ENCODE data around the gene EVI5L.

The EVI5L gene

DNA sequence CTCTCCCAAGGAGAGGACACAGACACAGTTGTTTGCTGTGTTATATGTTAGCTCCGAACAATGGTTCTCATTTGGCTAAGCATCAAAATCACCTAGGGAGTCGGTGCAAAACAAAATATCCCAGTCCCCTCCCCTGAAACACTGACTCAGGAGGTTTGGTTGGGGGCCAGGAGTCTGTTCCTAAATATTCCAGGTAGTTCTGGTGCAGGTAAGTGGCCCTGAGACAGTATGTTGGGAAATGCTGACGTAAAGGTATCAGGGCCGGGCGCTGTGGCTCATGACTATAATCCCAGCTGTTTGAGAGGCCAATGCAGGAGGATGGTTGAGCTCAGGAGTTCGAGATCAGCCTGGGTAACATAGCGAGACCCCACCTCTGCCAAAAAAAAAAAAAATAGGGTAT lies 71.3 kb downstream of the EVI5L start:
- FAIRE-seq: no peak

DNA sequence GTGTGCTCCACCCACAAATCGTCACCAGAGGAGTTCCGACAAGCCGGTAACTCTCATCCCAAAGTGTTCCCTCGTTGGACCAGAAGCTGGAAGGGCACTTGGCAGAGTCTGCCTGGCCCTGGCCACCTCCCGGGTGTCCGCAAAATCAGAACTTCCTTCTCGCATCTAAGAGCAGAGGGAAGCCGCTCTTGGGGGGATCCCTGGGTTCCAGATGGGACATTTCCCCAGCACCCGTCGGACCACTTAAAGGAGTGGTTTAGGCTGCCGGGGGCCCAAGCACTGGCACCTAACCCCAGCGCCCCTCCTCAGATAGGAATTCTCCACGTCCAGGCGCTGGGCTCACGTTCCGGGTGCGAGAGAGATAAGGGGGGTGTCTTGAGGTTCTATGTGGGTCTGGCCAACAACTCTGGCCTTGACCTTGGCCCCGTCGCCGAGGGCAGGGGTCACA lies 72.8 kb downstream of the EVI5L start:
- FAIRE-seq: no peak

DNA sequence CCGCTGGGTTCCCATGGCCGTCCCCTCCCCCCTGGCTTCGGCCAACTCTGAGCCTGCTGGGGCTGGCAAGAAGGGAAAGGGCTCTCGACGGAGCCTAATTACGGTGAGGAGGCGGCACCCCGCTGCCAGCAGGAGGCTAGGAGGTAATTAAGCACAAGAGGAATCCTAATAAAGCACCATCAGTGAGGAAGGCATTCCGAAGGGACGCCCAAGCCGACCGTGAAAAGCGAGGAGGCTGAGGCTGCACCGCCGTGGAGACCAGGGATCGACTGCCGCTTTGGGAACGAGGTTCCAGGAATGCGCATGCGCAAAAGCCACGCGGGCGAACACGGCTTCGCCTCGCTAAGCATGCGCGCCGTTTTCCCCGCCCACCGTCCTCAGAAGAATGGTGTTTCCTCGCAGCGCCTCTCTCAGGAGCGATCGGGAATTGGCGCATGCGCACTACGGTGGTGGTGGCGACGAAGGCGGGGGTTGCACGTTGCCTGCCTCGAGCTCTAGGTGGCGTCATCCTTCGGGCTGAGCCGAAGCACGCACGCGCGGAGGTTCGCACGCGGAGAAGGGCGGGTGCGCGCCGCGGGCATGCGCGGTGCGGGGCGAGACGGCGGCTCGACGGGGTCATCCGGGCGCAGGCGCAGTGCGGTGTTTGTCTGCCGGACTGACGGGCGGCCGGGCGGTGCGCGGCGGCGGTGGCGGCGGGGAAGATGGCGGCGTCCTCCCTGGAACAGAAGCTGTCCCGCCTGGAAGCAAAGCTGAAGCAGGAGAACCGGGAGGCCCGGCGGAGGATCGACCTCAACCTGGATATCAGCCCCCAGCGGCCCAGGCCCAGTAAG lies 73.4 kb downstream of the EVI5L start, which contains the start of gene MAP2K7:
Gene MAP2K7 (plus strand): TSS at position 634 of the 830 bp plus-strand sequence. CDS start 68 bp downstream, at position 702.
- FAIRE-seq: peak; percentile 94

DNA sequence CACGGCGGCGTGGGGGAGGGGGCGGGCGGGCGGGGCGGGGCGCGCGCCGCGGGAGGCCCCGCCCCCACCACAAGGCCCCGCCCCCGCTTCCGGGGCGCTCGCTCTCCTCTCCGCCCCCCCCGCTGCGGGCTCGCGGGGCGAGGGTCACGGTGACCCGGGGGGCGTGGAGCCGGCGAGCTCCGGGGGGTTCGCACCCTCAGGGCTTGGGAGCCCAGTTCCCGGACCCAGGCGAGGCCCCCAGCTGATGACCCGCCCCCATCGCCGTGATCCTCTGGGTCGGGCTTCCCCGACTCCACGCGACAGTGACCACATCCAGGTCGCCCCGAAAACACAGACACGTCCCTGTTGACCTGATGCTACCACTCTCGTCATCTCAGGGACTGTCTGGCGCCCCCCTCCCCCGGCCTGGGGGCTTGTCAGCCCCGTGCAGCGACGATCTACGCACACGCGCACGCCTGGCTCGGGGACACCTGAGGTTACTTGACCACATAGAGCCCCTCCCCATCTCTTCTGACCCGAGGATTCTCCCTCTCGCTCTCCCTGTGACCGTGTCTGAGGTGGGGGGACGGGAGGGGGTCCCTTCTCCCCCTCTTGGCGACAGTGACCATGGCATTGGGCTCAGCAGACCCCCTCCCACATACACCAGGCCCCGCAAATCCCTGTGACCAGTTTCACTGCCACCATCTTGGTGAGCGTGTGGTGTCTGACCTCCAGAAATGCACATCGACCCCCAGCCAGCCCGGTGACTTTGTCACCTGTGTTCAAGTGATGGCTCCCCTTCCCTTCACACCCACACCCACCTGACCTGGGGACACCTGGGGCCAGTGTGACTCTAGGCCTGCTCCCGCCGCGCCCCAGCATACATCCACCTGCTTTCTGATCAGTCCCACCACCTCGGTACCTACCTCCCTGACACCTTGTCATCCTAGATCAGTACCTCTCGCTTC lies 74.3 kb downstream of the EVI5L start:
- no peak for FAIRE-seq

DNA sequence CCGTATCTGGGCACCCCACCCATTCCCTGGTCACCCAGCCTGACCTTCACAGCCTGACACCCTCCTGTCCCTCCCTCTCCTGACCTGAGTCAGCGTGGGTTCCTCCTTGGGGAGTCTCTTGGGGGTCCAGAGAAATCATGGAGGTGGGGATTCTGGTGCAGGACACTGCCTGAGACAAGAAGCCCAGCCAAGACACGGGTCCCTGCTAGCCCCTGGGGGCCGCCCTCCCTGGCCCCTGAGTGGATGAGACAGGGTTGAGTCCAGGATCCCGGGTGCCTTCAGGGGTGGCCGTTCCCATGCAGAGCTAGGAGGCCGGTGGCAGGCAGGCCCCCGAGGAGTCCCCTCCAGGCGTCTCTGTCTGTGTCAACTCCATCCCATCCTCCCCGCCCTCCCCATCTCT lies 75.2 kb downstream of the EVI5L start:
- no peak for FAIRE-seq

DNA sequence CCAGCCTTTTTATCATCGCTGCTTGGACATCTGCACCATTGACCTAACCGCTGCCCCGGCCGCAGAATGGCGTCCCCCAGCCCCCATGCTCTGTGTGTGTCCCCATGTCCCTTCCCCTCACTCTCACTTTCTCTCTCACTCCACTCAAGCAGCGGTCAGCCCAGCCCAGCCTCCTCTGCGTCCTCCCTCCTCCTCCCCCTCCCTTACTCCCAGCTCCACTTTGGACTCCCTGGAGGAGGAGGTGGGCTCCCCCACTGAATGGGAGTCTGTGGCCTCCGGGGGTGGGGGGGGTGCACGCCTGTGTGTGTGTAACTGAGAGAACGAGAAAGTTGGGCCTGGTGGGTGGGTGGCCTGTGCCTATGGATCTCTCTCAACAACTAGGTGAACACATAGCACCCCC lies 75.8 kb downstream of the EVI5L start:
- no peak for FAIRE-seq

DNA sequence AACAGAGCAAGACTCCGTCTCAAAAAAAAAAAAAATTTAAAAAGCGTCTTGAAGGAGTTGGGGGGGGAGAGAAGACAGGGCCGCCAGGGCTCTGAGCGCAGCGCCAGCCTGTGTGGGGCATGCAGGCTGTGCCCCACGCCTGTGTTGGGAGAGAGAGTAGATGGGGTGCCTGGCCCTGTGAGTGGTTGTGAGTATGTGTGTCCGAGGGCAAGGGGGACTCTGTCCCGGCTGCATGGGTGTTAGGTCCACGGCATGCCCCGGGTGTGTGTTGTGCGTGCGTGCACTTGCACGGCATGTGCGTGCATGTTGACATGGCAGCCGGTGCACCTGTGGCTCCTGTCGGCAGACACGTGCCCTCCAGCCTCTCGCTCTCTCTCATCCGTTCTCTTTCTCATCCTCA lies 77.1 kb downstream of the EVI5L start:
- FAIRE-seq: no peak

DNA sequence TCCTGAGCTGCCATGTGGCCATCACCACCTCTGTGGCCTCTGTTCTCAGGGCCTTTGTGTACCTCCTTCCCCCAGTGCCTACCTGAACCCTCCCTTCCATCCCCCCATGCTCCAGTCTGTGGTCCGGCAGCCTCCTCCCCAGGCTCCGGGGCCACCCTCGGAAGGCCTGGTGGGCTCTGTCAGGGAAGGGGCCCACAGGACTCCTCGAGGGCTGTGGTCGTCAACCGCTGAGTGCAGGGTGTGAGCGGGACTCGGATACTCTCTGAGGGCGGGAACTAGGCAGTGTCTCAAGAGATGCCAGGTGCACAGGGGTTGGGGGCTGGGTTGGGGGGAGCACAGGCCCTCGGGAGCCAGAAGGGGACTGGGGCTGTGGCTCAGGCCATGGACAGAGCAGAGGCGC lies 77.5 kb downstream of the EVI5L start:
- FAIRE-seq: no peak

DNA sequence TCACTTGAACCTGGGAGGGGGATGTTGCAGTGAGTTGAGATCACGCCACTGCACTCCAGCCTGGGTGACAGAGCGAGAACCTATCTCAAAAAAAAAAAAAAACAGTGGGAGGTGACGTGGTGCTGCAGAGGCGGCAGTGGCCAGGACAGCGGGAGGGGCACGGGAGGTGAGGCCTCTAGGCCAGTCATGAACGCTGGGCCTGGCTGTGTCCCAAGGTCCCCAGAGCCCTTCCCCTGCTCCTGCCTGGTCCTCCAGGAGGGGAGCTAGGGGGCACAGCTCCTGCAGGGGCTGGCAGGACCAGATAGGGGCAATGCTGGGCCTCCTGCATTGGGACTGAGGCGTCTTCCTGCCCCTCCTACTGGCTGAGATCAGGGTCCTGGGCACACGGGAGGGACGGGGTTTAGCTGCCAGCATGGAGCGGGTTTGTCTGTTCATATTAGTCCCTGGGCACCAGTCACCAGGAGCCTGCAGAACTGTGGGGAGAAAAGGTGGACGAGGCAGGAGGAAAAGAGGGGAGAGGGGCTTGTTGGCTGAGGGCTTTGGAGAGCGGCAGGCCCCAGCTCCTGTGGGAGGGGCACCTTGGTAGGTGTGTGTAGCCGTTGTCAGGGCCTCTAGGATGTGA lies 78.2 kb downstream of the EVI5L start:
- FAIRE-seq: no peak

DNA sequence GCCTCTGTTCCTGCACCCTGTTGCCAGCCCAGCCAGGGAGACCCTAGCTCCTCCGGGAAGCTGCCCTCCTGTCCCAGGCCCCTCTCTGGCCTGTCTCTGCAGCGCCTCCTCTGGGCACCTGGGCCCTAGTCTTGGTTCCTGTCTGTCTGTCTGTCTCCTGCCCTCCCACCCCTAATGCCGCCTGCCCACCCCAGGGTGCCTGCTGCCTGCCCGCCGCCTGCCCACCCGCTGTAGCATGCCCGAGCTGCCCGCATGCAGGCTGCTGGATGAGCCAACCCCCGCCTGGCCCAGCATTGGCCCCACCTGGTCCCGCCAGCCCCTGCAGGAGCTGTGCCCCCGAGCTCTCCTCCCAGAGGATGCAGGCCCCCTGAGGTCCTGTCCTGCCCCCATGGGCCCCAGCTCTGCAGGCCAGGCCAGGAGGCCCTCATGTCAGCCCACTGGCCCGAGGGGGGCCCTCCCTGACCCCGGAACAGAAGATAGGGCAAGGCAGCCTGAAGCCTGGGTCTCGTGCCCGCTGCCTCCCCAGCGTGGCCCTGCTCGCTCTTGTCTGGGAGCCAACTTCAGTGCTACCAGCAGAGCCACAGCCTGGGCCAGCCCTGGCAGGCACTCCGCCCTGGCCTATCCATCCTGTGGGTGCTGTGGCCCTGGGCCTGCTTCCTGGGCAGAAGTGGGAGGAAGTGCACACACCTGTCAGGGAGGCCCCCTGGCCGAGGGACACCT lies 78.9 kb downstream of the EVI5L start:
- FAIRE-seq: no peak

DNA sequence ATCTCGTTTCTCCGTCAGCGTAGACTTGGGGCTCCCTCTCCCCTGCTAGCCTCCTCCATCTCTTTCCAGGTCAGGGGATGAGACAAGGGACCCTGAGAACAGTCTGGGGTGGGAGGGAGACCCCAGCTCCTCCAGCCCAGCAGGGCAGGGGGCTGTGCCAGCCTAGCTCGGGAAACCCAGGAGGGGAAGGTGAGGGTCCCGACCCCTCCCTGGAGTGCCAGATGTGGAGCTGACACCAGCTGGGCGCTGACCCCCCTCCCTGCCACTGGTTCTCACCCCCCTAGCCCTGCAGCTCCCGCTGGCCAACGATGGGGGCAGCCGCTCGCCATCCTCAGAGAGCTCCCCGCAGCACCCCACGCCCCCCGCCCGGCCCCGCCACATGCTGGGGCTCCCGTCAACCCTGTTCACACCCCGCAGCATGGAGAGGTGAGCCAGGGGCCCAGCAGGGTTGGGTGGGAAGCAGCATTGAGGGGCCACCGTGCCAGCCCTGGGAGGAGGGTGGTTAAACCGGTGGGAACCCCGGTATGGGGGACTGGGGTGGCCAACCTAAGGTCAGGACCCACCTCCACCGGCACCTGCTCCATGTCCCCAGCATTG lies 79.6 kb downstream of the EVI5L start:
- FAIRE-seq: no peak

DNA sequence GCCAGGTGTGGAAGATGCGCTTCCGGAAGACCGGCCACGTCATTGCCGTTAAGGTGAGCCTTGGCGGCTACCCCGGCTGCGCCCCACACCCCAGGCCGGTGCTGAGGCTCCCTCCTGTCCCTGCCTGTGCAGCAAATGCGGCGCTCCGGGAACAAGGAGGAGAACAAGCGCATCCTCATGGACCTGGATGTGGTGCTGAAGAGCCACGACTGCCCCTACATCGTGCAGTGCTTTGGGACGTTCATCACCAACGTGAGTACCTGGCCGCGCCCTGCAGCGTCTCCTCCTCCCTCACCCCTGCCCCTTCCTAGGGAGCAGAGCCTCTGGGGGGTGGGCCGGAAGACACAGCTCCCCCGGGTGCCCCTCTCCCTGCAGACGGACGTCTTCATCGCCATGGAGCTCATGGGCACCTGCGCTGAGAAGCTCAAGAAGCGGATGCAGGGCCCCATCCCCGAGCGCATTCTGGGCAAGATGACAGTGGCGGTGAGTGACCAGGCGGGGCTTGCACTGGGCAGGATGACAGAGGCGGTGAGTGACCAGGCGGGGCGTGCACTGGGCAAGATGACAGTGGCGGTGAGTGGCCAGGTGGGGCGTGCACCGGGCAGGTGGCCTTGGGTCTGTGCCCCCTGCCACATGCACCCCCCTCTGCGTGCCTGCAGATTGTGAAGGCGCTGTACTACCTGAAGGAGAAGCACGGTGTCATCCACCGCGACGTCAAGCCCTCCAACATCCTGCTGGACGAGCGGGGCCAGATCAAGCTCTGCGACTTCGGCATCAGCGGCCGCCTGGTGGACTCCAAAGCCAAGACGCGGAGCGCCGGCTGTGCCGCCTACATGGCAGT lies 80.5 kb downstream of the EVI5L start:
- FAIRE-seq: no peak

DNA sequence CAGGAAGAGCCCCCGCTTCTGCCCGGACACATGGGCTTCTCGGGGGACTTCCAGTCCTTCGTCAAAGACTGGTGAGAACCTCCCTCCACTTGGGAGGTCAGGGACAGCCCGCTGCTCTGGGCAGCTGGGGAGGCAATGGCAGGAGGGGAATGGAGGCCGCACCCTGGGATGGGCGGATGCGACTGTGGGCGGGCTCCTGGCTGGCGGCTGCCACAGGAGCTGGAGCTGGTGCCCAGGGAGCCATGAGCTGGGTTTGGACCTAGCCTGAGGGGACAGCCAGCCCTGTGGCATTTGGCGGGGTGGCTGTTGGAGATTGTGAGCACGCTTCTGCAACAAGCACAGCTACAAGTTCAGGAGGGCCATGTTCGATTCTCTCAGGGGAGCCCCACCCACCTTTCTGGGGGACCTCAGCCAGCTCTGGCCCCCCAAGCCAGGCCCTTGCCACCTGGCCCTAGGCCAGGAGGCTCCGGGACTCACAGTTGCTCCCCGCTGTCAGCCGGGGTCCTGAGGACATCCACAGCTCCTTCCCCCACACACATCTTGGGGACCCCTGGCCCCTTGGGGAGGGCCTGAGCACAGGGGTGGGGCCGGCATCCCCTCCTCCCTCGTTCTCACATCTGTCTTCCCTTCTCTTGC lies 81.6 kb downstream of the EVI5L start:
- FAIRE-seq: no peak

DNA sequence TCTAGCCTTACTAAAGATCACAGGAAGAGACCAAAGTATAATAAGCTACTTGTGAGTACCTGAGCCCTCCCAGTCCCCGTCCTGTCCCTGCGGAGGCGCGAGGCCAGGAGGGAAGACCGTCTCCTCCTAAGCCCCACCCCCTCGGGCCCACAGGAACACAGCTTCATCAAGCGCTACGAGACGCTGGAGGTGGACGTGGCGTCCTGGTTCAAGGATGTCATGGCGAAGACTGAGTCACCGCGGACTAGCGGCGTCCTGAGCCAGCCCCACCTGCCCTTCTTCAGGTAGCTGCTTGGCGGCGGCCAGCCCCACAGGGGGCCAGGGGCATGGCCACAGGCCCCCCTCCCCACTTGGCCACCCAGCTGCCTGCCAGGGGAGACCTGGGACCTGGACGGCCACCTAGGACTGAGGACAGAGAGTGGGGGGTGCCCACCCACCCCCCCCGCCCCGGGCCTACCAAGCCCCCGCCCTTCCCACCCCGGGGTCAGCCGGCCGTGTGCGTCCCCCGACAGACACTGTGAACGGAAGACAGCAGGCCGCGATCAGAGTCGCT lies 82.2 kb downstream of the EVI5L start:
- FAIRE-seq: no peak

DNA sequence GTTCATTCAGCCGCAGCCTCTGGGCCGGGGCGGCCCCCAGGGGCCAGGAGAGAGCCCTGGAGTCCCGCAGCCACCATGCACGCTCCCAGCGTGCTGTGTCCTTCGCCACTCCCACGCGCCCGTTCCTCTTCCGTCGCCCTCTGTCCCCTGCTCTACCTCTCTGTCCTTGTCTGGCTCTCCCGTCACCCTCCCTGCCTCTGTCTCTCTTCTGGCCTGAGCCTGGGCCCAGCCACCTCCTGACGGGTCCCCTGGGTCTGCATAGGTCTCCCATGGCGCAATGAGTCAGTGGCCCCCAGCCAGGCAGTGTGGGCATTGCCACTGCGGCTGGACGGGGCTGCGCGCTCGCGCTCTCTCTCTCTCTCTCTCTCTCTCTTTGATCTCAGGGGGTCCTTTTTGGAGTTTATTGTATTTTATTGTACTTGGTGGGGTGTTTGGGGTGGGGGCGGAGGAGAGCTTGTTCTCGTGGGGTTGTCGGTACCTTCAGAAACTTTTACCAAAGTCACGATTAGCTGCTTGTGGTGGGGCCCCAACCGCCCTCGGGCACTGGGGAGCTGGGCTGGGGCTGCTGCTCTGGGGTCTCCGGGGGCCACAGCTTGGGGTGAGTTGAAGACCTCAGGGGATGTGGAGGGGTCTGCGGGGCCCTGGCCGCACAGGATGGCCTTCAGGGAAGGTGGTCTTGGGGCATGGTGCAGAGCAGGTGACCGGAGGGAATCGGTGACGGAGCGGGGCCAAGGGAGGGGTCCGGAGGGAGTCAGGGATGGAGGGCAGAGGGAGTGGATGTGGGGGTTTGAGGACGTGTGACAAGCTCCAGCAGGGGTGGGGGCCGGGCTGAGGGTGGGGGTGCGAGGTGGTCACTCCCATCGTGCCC lies 82.9 kb downstream of the EVI5L start:
- FAIRE-seq: no peak

DNA sequence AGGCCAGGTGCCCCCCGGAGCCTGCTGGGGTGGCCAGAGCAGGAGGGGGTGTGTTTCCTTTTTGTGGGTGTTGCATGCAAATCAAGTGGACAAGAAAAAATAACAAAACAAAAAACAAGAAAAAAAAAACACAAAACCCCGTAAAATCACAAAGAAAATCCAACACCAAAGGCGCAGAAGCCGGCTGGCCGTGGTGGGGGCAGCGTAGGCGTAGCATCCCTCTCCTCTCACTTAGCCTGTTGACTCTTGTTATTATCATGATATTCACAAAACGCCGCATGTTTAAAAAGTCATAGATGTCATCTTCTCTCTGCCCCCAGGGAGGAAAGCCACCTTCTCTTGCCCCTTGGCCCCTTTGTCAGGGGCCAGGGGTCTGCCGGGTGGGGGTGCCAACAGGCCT lies 83.6 kb downstream of the EVI5L start:
- FAIRE-seq: no peak

DNA sequence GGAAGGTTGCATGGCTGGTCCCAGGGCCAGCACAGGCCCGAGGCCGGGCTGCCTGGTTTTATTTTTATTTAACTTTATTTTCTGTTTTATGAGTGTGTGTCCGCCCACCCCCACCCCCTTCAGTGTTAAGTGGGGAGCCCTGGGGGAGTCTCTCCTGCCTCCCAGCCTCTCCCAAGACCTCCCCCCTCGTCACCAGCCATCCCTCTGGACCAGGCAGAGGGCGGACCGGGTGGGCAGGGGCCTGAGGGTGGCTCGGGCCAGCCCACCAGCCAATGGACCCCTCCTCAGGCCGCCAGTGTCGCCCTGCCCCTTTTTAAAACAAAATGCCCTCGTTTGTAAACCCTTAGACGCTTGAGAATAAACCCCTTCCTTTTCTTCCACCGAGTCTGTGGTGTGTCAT lies 84.1 kb downstream of the EVI5L start:
- no peak for FAIRE-seq

Data from TTC549 (cell line).